ENCODE data around the gene DHX34.
A peak's percentile ranks its signal among the peaks of the same experiment; 100 is the strongest.
"Not testable (repeated sequence)": the region's sequence is repeated elsewhere in the genome, so short reads cannot be mapped to it uniquely, and the experiment has no call there.

The DHX34 gene

DNA sequence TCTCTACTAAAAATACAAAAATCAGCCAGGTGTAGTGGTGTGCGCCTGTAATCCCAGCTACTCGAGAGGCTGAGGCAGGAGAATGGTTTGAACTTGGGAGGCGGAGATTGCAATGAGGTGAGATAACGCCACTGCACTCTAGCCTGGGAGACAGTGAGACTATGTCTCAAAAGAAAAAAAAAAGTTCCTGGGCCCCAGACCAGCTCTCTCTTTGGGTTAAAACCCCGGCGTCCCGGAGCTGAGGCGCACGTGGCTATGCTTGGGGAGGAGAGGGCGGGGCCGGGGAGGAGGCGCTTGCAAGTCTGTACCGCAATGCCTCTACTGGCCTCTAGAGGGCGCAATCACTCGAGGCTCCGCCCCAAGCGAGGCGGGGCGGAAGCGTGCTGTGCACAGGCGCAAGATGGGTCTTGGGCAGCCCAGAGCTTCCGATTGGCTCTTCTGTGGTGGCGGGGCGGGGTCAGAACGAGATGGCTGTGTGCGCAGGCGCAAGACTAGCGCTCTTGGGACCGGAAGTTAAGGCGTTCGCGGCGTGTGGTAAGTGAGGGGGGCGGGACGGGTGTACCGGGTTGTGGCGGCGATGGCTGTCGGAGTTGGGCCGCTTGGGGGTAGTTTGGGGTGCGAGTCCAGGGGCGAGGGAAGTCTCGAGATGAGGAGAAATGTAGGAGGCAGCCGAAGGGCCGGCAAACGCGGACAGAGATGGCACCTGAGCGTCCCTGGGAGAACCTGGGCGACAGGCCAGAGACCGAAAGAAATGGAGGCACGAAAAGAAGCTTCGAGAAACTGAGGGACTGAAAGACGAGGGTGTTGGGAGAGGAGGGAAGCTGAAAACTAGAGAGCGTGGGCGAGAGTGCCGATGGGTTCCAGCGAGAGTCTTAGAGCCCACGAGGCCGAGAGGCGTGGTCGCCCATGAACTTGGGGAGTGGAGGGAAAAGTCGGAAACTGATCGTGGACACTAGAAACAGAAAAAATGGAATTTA, at the start of gene DHX34:
TSS of gene DHX34 (plus strand) at position 497 of the 977 bp plus-strand sequence. CDS start 3,716 bp downstream, outside the sequence.
- peak; percentile 96 for DNase-seq (ENCODE audit: low read depth, low spot score)

DNA sequence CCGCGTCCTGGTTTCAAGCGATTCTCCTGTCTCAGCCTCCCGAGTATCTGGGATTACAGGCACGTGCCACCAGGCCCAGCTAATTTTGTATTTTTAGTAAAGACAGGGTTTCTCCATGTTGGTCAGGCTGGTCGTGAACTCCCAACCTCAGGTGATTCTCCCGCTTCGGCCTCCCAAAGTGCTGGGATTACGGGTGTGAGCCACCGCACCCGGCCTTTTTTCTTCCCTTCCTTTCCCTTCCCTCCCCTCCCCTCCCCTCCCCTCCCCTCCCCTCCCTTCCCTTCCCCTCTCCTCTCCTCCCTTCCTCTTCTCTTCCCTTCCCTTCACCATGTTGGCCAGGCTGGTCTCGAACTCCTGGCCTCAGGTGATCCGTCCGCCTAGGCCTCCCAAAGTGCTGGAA, 48.2 kb upstream of the DHX34 start:
- not testable (repeated sequence) for DNase-seq (ENCODE audit: low read depth, low spot score)

- DNase-seq (ENCODE audit: low read depth, low spot score) = no peak
Observed at GRCh38 chr19:47302249-47302648, 46.9 kb upstream of the DHX34 start.

GRCh38 chr19:47303966-47304365, 45.1 kb upstream of the DHX34 start:
- DNase-seq (ENCODE audit: low read depth, low spot score) = no peak

GRCh38 chr19:47305309-47305751, 43.8 kb upstream of the DHX34 start:
- DNase-seq (ENCODE audit: low read depth, low spot score) = peak; percentile 51

DNA sequence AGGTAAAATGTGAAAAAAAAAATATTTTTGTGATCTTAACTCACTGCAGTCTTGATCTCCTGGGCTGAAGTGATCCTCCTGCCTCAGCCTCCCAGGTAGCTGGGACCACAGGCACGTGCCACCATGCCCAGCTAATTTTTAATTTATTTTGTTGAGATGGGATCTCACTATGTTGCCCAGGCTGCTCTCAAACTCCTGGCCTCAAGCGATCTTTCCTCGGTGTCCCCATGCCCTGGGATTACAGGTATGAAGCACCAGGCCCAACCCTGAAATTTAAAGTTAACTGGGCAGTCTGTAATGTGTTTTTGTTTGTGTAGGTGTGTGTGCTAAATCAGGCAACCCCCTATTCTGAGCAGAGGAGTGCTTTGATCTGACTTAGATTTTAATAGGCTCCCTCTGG, 42.8 kb upstream of the DHX34 start:
- no peak for DNase-seq (ENCODE audit: low read depth, low spot score)

DNA sequence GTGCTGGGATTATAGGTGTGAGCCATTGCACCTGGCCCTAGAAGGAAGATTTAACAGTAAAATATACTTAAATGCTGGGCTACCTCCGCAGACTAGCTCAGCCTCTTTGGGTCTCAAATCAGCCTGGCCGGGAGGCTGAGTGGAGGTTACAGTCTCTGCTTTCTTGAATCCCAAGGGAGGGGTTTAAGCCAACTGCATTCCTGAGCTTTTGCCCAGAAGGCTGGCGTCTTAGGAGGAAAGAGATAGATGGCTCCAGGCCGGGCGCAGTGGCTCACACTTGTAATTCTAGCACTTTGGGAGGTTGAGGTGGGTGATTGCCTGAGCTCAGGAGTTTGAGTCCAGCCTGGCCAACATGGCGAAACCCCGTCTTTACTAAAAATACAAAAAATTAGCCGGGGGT, 40.1 kb upstream of the DHX34 start:
- DNase-seq (ENCODE audit: low read depth, low spot score) = no peak

DNA sequence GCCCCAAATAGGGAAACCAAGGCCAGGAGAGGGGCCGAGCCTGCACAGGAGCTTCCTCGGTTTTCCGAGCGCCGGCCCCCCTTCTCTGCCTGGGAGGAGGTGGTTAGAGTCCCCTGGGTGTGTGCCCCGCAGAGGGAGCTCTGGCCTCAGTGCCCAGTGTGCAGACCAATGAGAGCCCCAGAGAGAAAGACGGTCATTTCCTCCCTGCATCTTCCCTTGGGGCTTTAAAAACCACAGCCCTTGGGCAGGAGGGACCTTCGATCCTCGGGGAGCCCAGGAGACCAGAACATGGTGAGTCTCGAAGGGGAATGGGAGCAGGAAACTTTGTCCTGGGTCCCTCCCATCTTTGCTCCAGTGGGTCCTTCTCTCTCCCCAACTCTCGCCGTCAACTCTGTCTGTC, 39.5 kb upstream of the DHX34 start, which contains the start of gene C5AR1:
TSS of gene C5AR1 (plus strand) at position 254 of the 400 bp plus-strand sequence. CDS start at position 289, 35 bp downstream.
- DNase-seq (ENCODE audit: low read depth, low spot score) = no peak

GRCh38 chr19:47310323-47310722, 38.8 kb upstream of the DHX34 start:
- no peak for DNase-seq (ENCODE audit: low read depth, low spot score)

DNA sequence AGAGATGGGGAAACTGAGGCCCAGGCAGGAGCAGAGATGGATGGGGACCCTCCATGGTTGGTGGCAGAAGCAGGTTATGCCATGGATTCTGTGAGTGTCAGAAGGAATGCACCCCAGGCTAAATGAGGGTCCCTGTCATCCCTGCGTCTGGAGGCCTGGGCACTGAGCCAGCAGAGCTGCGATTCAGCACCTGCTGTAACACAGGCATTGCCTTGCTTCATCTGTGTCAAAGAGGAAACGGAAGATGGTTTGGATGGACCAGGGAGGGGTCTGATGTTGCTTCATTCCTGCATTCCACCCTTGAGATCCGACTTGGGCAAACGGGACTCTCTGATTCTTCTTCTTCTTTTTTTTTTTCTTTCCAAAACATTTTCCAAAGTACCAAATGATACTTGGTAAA, 38.3 kb upstream of the DHX34 start:
- DNase-seq (ENCODE audit: low read depth, low spot score) = no peak

GRCh38 chr19:47312366-47313006, 36.6 kb upstream of the DHX34 start:
- no peak for DNase-seq (ENCODE audit: low read depth, low spot score)

- DNase-seq (ENCODE audit: low read depth, low spot score) = no peak
Observed at GRCh38 chr19:47313754-47314295, 35.3 kb upstream of the DHX34 start.

GRCh38 chr19:47315125-47315821, 33.8 kb upstream of the DHX34 start:
- DNase-seq (ENCODE audit: low read depth, low spot score) = peak; percentile 78

DNA sequence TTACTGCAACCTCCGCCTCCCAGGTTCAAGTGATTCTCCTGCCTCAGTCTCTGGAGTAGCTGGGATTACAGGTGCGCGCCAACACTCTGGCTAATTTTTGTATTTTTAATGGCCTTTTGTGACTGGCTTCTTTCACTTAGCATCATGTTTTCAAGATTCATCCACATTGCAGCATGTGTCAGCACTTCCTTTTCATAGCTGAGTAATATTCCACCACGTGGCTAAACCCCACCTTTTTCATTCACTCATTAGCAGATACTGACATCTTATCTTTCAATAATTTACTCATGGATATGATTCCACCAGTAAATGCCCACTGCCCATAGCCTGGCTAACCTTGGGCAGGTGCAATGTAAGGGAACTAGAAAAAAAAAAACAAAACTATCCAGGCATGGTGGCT, 32.6 kb upstream of the DHX34 start:
- DNase-seq (ENCODE audit: low read depth, low spot score) = no peak

DNA sequence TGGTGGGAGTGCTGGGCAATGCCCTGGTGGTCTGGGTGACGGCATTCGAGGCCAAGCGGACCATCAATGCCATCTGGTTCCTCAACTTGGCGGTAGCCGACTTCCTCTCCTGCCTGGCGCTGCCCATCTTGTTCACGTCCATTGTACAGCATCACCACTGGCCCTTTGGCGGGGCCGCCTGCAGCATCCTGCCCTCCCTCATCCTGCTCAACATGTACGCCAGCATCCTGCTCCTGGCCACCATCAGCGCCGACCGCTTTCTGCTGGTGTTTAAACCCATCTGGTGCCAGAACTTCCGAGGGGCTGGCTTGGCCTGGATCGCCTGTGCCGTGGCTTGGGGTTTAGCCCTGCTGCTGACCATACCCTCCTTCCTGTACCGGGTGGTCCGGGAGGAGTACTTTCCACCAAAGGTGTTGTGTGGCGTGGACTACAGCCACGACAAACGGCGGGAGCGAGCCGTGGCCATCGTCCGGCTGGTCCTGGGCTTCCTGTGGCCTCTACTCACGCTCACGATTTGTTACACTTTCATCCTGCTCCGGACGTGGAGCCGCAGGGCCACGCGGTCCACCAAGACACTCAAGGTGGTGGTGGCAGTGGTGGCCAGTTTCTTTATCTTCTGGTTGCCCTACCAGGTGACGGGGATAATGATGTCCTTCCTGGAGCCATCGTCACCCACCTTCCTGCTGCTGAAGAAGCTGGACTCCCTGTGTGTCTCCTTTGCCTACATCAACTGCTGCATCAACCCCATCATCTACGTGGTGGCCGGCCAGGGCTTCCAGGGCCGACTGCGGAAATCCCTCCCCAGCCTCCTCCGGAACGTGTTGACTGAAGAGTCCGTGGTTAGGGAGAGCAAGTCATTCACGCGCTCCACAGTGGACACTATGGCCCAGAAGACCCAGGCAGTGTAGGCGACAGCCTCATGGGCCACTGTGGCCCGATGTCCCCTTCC, 28.9 kb upstream of the DHX34 start:
- DNase-seq (ENCODE audit: low read depth, low spot score) = no peak

DNA sequence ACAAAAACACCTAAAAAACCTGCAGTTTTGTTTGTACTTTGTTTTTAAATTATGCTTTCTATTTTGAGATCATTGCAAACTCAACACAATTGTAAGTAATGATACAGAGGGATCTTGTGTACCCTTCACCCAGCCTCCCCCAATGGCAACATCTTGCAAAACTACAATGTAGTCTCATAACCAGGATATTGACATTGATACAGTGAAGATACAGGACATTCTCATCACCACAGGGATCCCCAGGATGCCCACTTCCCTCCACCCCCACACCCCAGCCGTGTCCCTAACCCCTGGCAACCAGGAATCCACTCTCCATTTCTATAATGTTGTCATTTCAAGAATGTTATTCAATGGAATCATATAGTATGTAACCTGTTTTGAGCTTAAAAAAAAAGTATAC, 27.5 kb upstream of the DHX34 start:
- no peak for DNase-seq (ENCODE audit: low read depth, low spot score)

GRCh38 chr19:47322058-47322457, 27.1 kb upstream of the DHX34 start:
- no peak for DNase-seq (ENCODE audit: low read depth, low spot score)

DNA sequence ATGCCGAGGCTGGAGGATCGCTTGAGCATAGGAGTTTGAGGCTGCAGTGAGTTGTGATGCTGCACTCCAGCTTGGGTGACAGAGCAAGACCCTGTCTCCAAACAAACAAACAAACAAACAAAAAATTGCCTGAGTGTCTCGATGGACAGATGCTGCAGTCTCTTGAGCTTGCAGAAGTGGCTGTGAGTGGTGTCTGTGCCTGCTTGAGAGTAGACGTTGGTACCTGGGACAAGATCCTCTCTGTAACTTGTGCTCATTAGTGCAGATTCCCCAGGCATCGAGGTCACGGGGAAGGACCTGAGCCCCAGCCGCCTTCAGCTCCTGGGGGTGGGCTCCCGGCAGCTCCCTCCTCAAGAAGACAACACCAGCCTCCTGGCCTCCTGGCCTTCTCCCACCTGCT, 25.7 kb upstream of the DHX34 start:
- DNase-seq (ENCODE audit: low read depth, low spot score) = no peak

- DNase-seq (ENCODE audit: low read depth, low spot score) = no peak
Observed at GRCh38 chr19:47323872-47324271, 25.2 kb upstream of the DHX34 start.

DNA sequence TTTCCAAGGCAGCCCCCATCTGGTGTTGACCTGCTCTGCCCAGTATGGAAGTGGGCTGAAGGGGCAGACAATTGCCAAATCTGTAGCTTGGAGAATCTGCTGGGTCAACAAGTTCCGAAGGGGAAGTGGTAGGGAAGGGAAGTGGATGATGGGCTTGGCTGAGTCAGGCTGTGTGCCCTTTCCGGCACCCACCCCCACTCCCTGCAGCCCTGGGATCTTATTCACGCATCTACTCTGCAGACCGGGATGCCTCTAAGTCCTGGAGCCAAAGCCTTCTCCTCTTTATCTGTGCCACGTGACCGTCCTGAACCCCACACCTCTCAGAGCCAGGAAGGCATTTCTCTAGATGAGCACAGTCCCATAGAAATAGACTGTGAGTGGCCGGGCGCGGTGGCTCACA, 24.6 kb upstream of the DHX34 start:
- DNase-seq (ENCODE audit: low read depth, low spot score) = no peak

GRCh38 chr19:47330466-47330869, 18.6 kb upstream of the DHX34 start:
- peak; percentile 57 for DNase-seq (ENCODE audit: low read depth, low spot score)
